HG02884 (cell line): Measurements from ENCODE around the gene LAMA2.

ENCODE experiments used
- ATAC-seq: cut with Tn5 transposase; IDR thresholded peaks from one replicate; pipeline ENCODE4 v1.9.1; 2021; ENCODE audit warnings: mild to moderate bottlenecking, moderate library complexity; ENCODE audit not compliant: unreplicated experiment

The LAMA2 gene

GRCh38 chr6:129206821-129207220, 323.9 kb downstream of the LAMA2 start:
- ATAC-seq: no peak

DNA sequence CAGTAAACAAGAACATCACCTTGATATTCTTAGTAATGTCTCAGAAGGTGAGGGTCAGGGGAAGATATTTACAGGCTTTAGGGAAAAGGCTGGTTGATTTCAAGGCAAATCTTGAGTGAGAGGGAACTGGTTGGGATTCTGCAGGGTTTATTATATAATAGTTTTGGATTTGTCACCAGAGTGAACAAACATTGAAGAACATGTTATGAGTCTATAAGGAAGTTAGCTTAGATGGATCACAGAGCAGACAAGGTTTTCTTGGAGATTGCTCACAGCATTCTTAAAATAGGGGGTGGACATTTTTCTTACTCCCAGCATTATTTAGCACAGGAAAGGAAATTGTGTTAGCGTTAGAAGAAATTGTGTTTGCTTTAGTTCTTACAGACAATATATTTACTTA, 324.9 kb downstream of the LAMA2 start:
- no peak for ATAC-seq

DNA sequence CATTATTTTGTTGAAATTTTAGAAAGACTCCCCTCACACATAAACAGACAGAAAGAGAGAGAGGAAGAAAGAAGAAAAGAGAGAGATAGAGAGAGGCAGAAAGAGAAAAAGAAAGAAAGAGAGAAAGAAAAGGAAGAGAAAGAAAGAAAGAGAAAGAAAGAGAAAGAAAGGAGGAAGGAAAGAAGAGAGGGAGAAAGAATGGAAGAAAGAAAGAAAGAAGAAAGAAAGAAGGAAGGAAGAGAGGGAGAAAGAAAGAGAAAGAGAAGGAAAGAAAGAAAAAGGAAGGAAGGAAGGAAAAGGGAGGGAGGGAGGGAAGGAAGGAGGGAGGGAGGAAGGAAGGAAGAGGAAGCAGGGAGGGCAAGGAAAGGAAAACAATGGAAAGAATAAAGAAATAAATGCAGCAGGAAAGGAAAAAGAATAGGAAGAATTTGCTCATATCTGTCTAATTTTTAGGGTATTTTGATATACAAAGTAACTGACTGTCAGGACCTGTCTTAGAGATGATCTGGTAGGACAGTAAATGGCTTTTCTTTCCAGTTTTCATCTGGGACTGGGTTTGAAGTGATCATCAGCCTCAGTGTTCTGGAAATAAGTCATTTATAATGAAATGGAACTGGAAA, 325.6 kb downstream of the LAMA2 start:
- no peak for ATAC-seq

GRCh38 chr6:129209355-129209754, 326.4 kb downstream of the LAMA2 start:
- no peak for ATAC-seq

DNA sequence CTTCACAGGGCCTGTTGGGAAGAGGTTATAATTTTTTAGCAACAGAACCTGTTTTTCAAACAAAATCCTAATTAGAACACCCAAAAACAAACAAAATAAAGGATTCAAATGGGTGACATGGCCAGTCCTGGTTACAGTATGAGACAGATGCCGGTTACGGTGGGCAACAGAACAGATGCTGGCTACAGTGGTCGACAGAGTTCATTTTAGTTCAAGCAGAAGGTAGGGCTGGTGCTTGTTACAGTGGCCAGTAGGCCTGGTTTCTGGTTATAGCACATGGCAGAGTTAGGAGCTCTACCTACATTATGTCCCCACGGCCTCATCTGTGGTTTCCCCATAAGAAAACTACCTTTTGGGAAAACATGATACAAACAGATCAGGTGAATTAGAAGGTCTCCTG, 327.7 kb downstream of the LAMA2 start:
- no peak for ATAC-seq

- no peak for ATAC-seq
These were observed 328.7 kb downstream of the LAMA2 start for GRCh38 chr6:129211626-129212025.

DNA sequence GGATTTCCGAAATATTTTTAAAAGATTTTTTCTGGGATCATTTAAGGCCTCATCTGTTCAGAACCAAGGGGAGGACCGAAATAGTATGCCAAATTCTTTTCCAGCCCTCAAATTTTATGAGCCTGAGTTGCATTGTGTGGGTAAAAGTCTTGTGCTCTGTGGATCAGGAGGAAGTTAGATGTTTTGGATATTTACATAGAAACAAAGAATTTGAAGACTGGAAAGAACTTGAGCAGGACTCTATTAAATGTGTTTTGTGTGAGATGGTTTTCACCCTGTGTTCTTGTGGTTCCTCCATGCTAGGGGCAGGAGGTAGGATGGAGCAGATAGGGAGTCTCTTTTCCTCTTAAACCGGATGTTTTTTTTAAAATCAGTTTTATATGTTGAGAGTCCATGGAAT, 329.1 kb downstream of the LAMA2 start:
- no peak for ATAC-seq

- no peak for ATAC-seq
These were observed 332.3 kb downstream of the LAMA2 start for GRCh38 chr6:129215246-129215645.

DNA sequence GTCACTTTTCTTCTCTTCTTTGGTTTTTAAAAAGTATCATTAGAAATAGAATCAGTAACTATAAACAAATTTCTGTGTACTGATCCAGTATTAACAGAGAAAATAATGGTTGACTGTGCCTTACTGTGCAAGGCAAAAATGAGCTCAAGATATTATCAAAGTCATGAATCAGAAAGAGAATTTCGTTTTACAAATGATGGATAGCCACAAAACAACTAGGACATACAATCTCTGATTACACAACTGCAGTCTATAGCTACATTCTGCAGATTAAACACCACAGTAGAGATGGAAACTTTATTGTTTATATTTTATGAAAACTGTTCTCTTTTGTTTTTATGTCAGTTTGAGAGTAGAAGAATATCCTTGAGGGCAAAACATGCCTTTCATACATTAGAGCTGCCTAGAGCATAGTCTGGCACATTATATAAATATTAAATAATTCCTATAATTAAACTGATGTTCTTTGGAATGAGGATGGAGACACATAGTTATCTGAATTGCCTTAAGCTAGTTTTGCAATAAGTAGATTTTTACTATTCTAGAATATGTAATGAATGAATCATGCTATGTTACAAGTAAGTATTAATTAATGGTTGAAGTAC, 333.1 kb downstream of the LAMA2 start:
- no peak for ATAC-seq

DNA sequence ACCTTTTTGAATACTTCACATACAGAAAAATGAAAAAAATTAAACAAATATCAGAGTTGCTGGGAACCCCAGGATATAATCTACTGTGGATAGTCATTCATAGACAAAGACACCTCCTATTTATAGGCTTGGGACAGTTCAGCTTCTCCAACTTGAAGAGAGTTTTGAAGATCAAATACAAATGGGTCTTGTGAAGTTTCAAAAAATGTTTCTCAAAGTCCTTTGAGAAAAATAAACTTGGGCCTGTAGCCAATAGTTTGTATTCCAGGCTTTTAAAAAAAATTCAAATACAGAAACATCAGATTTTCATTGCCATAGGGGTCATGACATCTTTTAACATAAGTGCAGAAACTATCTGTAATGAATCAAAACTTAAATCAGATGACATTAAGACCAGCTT, 334.8 kb downstream of the LAMA2 start:
- no peak for ATAC-seq

DNA sequence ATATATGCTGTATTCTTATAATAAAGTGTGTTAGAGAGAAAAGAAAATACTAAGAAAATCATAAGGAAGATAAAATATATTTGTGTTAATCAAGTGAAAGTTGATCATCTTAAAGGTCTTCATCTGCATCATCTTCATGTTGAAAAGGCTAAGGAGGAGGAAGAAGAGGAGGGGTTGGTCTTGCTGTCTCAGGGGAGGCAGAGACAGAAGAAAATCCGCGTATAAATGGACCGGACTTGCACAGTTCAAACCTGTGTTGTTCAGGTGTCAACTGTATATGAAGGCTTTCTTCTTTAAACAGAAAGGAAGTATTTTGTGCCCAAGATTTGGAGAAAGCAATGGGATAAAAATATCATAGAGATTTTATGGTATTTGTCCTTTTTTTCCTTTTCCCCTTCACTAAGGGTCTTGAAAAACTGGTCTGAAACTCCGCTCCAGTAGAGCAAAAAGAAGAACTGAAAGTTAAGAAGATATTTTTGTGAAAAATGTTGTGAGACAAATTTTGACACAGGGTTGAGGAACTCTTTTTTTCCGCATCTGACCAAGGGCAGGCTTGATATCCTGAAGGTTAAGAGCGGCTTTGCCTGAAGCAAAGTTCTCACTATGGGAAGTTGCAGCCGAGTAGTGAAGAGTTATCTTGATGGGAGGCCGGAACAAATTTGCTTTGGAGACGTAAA, 350.7 kb downstream of the LAMA2 start:
- ATAC-seq: peak; percentile 53

- no peak for ATAC-seq
These were observed 352.4 kb downstream of the LAMA2 start for GRCh38 chr6:129235167-129236000.

DNA sequence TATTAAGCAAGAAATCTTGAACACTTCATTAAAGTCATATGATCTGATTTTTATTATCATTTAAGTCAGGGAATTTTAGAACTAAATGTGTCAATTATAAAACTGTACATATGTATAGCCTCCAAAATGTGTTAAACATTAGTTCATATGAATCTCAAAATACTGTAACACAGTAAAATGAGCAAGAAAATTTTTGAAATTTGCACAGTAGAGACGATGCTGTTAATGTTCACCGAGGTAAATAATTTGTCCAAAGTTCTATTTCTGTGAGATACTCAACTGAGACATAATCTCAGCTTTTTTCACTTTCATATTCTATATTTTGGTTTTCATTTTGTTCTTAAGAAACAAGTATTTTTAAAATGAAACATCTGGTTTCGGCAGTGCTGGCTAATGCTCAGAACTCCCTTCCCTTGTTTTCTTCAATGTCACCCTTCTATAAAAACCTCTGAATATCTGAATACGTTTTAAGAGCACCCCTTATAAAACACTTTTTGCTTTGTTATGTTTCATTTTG, 353.1 kb downstream of the LAMA2 start:
- ATAC-seq: peak; percentile 56

DNA sequence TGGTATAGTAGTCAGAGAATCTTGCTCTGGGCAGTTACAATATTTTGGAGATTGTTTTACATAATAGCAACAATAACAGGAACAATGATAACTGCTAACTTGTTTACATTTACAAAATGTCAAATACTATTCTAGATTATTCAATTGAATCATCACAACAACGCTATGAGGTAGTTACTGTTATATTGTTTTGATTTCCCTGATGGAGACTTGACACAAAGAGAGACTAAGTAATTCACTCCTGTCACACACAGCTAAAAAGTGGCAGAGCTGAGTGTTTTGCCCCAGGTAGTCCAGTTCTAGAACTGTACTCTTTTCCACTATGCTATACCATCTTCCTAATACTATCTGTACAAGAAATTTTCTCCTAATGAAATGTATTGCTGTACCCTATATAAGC, 356.1 kb downstream of the LAMA2 start:
- no peak for ATAC-seq

GRCh38 chr6:129239825-129240491, 357.0 kb downstream of the LAMA2 start:
- no peak for ATAC-seq

DNA sequence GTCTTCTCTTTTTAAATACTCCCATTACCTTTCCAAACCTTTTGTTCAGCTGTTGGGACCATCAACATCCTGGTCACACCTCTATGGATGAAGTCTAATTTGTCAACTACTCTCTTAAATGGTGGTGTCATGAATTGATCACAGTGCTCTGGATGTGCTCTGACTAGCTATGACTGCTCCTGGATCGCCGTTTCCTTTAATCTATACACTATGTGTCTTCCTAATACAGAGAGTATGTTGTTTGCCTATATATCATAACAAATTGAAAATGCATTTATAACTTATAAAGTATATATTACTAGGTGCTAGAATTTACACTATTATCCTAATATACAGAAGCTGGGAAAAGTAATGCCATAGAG, 357.5 kb downstream of the LAMA2 start:
- ATAC-seq: no peak

GRCh38 chr6:129242546-129242945, 359.6 kb downstream of the LAMA2 start:
- no peak for ATAC-seq

DNA sequence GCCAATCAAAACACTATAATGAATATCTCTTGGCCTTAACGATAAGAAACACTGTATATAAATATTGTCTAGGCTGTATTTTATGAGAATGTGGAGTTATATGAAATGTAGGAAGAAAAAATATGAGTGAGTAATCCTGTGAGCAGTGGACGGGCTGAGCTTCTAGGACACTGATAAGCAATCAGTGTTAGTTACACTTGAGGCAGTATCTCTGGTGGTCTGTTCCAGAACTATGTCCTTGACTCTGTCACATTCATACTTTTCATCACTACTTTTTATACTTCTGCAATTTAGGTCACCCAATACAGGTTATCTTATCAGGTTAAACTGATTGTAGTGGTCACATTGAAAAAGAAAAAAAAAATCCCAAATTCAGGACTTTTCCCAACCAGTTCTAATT, 360.4 kb downstream of the LAMA2 start:
- ATAC-seq: no peak

DNA sequence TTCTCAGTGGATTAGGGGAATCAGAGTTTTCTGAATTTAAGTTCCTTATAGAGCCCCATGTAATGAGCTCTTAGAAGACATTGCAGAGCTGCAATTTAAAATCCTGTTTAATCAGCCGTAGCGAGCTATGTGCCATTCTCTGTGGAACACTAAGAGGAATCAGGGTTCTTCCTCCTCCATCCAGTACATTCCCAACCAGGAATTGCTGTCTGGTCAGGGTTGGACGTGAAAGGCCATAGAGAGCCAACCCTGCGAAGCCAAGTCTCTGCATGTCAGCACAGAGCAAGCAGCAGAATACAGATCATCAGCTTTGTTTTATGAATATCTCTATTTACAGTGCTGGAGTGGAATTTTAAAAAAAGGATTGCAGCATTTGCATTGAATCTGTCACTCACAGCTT, 366.0 kb downstream of the LAMA2 start:
- no peak for ATAC-seq

- ATAC-seq: peak; percentile 93
These were observed 368.9 kb downstream of the LAMA2 start for GRCh38 chr6:129251669-129252376.
